RWPE2 (cell line): ENCODE results near the gene FGFRL1.
A peak's percentile ranks its signal among the peaks of the same experiment; 100 is the strongest.

ENCODE experiments used
- ATAC-seq: fragments of 200-7000 bp; cut with Tn5 transposase; 3 replicates; pipeline ENCODE4 v1.9.1; 2021; ENCODE audit warnings: low read depth
- DNase-seq: peaks from one replicate; pipeline ENCODE4 v3.0.0-alpha.2; 2020; ENCODE audit warnings: low spot score
- H3K27ac ChIP-seq: fragments of 450-650 bp; 2 replicates; pipeline ENCODE4 v1.5.1; 2017; ENCODE audit warnings: mild to moderate bottlenecking; ENCODE audit not compliant: poor library complexity, severe bottlenecking
- H3K27me3 ChIP-seq: fragments of 250-450 bp; sonication (Bioruptor Pico); 2 replicates; pipeline ENCODE4 v1.5.1; 2021; ENCODE audit warnings: mild to moderate bottlenecking, moderate library complexity; ENCODE audit not compliant: insufficient read depth, poor library complexity, severe bottlenecking
- H3K36me3 ChIP-seq: fragments of 250-450 bp; sonication (Bioruptor Pico); 2 replicates; pipeline ENCODE4 v1.5.1; 2020; ENCODE audit warnings: low read depth, mild to moderate bottlenecking, moderate library complexity
- H3K4me1 ChIP-seq: fragments of 250-450 bp; sonication (Bioruptor Pico); 2 replicates; pipeline ENCODE4 v1.5.1; 2021; ENCODE audit warnings: mild to moderate bottlenecking, moderate library complexity; ENCODE audit not compliant: insufficient read depth, poor library complexity, severe bottlenecking
- H3K4me3 ChIP-seq: fragments of 250-450 bp; sonication (Bioruptor Pico); 2 replicates; pipeline ENCODE4 v1.5.1; 2021; ENCODE audit warnings: mild to moderate bottlenecking, moderate library complexity; ENCODE audit not compliant: severe bottlenecking
- H3K9me3 ChIP-seq: fragments of 250-450 bp; sonication (Bioruptor Pico); 2 replicates; pipeline ENCODE4 v1.5.1; 2021; ENCODE audit warnings: mild to moderate bottlenecking, moderate library complexity; ENCODE audit not compliant: severe bottlenecking
- CTCF ChIP-seq: fragments of 450-650 bp; IDR thresholded peaks from one replicate; pipeline ENCODE4 v1.5.1; 2017; ENCODE audit warnings: mild to moderate bottlenecking, moderate library complexity; ENCODE audit not compliant: poor library complexity, severe bottlenecking

The FGFRL1 gene

GRCh38 chr4:1058997-1059665 is 47.7 kb downstream of the FGFRL1 start:
- no peak overlapping the region for H3K27ac ChIP-seq
- ATAC-seq (peak; percentile 32; the same call in 2 of the 3 replicates), DNase-seq (no peak)
- peaks cover 33% of the 10 kb centered on the region for H3K27me3 ChIP-seq
- H3K4me1 ChIP-seq = no peaks in the 10 kb centered on the region
- no peaks in the 10 kb centered on the region for H3K9me3 ChIP-seq
- no peak for TF ChIP-seq CTCF
- no peak overlapping the region for H3K4me3 ChIP-seq
- H3K36me3 ChIP-seq = no peaks in the 10 kb centered on the region

- no peak for DNase-seq
- Histone ChIP-seq H3K4me3 (no peak overlapping the region), H3K4me1 (no peaks in the 10 kb centered on the region), H3K27ac (no peak overlapping the region), H3K36me3 (no peaks in the 10 kb centered on the region), H3K9me3 (no peaks in the 10 kb centered on the region), H3K27me3 (peaks cover 36% of the 10 kb centered on the region)
- no peak for TF ChIP-seq CTCF
- ATAC-seq = no peak
These were observed 48.7 kb downstream of the FGFRL1 start for GRCh38 chr4:1060121-1060520.

GRCh38 chr4:1060621-1061020 is 49.2 kb downstream of the FGFRL1 start:
- H3K27me3 ChIP-seq = peaks cover 34% of the 10 kb centered on the region
- ATAC-seq (no peak), DNase-seq (no peak)
- H3K36me3 ChIP-seq = no peaks in the 10 kb centered on the region
- H3K9me3 ChIP-seq = no peaks in the 10 kb centered on the region
- H3K4me1 ChIP-seq = no peaks in the 10 kb centered on the region
- TF ChIP-seq CTCF = no peak
- no peak overlapping the region for H3K4me3 ChIP-seq
- no peak overlapping the region for H3K27ac ChIP-seq

GRCh38 chr4:1061056-1061700 is 49.8 kb downstream of the FGFRL1 start:
- H3K27me3 ChIP-seq = peaks cover 28% of the 10 kb centered on the region
- ATAC-seq (no peak), DNase-seq (no peak)
- no peaks in the 10 kb centered on the region for H3K36me3 ChIP-seq
- no peak overlapping the region for H3K4me3 ChIP-seq
- H3K27ac ChIP-seq = no peak overlapping the region
- no peaks in the 10 kb centered on the region for H3K9me3 ChIP-seq
- no peaks in the 10 kb centered on the region for H3K4me1 ChIP-seq
- no peak for TF ChIP-seq CTCF

GRCh38 chr4:1061760-1062159 is 50.3 kb downstream of the FGFRL1 start:
- Histone ChIP-seq H3K27ac (no peak overlapping the region), H3K4me1 (no peaks in the 10 kb centered on the region), H3K9me3 (no peaks in the 10 kb centered on the region), H3K36me3 (no peaks in the 10 kb centered on the region), H3K27me3 (peaks cover 22% of the 10 kb centered on the region), H3K4me3 (no peak overlapping the region)
- no peak for ATAC-seq
- DNase-seq = no peak
- no peak for TF ChIP-seq CTCF
